Astrocyte (in vitro differentiated cells and primary cell): ENCODE results near the gene TMC1. TPM values are rescaled to one million over a fixed set of nuclear protein-coding genes. Genes with fewer than 3 reads are reported as not detected.

ENCODE experiments used
- DNase-seq: peaks from one replicate; pipeline ENCODE4 v3.0.0-alpha.2; 2010; ENCODE audit warnings: low read depth
- FAIRE-seq: peaks from 2 replicates; lab custom pipeline; 2011; peaks lifted over from hg19 to GRCh38; lab: Jason Lieb, UNC
- H2AFZ ChIP-seq: 2 replicates; pipeline ENCODE4 v1.6.0; 2012; ENCODE audit warnings: low read depth, low read length, inconsistent platforms
- H3K27ac ChIP-seq: 2 replicates; pipeline ENCODE4 v1.5.1; 2011; ENCODE audit warnings: low read depth, low read length, inconsistent platforms
- H3K27me3 ChIP-seq: 2 replicates; pipeline ENCODE4 v1.6.0; 2011; ENCODE audit warnings: low read length, inconsistent platforms; ENCODE audit not compliant: insufficient read depth
- H3K36me3 ChIP-seq: 2 replicates; pipeline ENCODE4 v1.5.1; 2011; ENCODE audit warnings: low read length, inconsistent platforms; ENCODE audit not compliant: insufficient read depth
- H3K4me1 ChIP-seq: 2 replicates; pipeline ENCODE4 v1.5.1; 2011; ENCODE audit warnings: low read length, inconsistent platforms; ENCODE audit not compliant: insufficient read depth
- H3K4me2 ChIP-seq: 2 replicates; pipeline ENCODE4 v1.6.0; 2012; ENCODE audit warnings: low read length, inconsistent platforms
- H3K4me3 ChIP-seq: 2 replicates; pipeline ENCODE4 v1.5.1; 2011; ENCODE audit warnings: low read depth, mild to moderate bottlenecking, low read length, inconsistent platforms; ENCODE audit not compliant: insufficient read depth
- H3K79me2 ChIP-seq: 2 replicates; pipeline ENCODE4 v1.6.0; 2012; ENCODE audit warnings: mild to moderate bottlenecking, low read length, inconsistent platforms; ENCODE audit not compliant: insufficient read depth
- H3K9ac ChIP-seq: 2 replicates; pipeline ENCODE4 v1.6.0; 2012; ENCODE audit warnings: mild to moderate bottlenecking, low read length, inconsistent platforms
- H3K9me3 ChIP-seq: 2 replicates; pipeline ENCODE4 v1.5.1; 2012; ENCODE audit warnings: low read depth, mild to moderate bottlenecking, low read length, inconsistent platforms; ENCODE audit not compliant: insufficient read depth
- H4K20me1 ChIP-seq: 2 replicates; pipeline ENCODE4 v1.6.0; 2012; ENCODE audit warnings: low read length, inconsistent platforms; ENCODE audit not compliant: insufficient read depth
- H3K27ac Mint-ChIP-seq: one replicate; pipeline ENCODE4 v1.8.0; 2021; ENCODE audit warnings: mild to moderate bottlenecking, mixed read lengths; ENCODE audit not compliant: unreplicated experiment
- H3K27me3 Mint-ChIP-seq: one replicate; pipeline ENCODE4 v1.8.0; 2021; ENCODE audit warnings: low read depth, mixed read lengths; ENCODE audit not compliant: unreplicated experiment
- H3K36me3 Mint-ChIP-seq: one replicate; pipeline ENCODE4 v1.8.0; 2021; ENCODE audit warnings: low read depth, mixed read lengths; ENCODE audit not compliant: unreplicated experiment
- H3K4me1 Mint-ChIP-seq: one replicate; pipeline ENCODE4 v1.8.0; 2021; ENCODE audit warnings: low read depth, mixed read lengths; ENCODE audit not compliant: unreplicated experiment
- H3K4me3 Mint-ChIP-seq: one replicate; pipeline ENCODE4 v1.8.0; 2021; ENCODE audit warnings: mild to moderate bottlenecking, moderate library complexity, mixed read lengths; ENCODE audit not compliant: unreplicated experiment
- H3K9me3 Mint-ChIP-seq: one replicate; pipeline ENCODE4 v1.8.0; 2021; ENCODE audit warnings: mild to moderate bottlenecking, mixed read lengths; ENCODE audit not compliant: unreplicated experiment
- CTCF ChIP-seq: IDR thresholded peaks from 2 replicates; pipeline ENCODE4 v1.5.1; 2011; ENCODE audit warnings: low read depth, mild to moderate bottlenecking, inconsistent platforms, low read length, moderate library complexity; ENCODE audit not compliant: insufficient read depth
- EZH2 ChIP-seq: IDR thresholded peaks from 2 replicates; pipeline ENCODE4 v1.6.1; 2012; ENCODE audit warnings: mild to moderate bottlenecking, low read length, inconsistent platforms; ENCODE audit not compliant: insufficient read depth
- total RNA-seq: library from RNA; stranded (reverse); gene quantifications from 2 replicates; pipeline ENCODE4 v1.2.1, GENCODE V29; 2021

TMC1 gene
- total RNA-seq, 1 donor from 2014 or later: not detected

- no peak for TF ChIP-seq CTCF
- no peak for TF ChIP-seq EZH2
- H3K27me3 Mint-ChIP-seq: no peaks in the 10 kb centered on the region
- peak; percentile 17 for FAIRE-seq
- Histone ChIP-seq H3K27ac (no peak overlapping the region), H3K9me3 (no peaks in the 10 kb centered on the region), H4K20me1 (no peaks in the 10 kb centered on the region), H3K36me3 (no peaks in the 10 kb centered on the region), H3K4me3 (no peak overlapping the region), H3K4me2 (no peak overlapping the region), H3K4me1 (peaks cover 5% of the 10 kb centered on the region), H2AFZ (no peak overlapping the region), H3K27me3 (no peaks in the 10 kb centered on the region), H3K9ac (no peak overlapping the region), H3K79me2 (no peaks in the 10 kb centered on the region)
- H3K4me3 Mint-ChIP-seq: no peak overlapping the region
- H3K4me1 Mint-ChIP-seq: peaks cover 7% of the 10 kb centered on the region
- H3K36me3 Mint-ChIP-seq: no peaks in the 10 kb centered on the region
- H3K27ac Mint-ChIP-seq: no peak overlapping the region
- no peak for DNase-seq
- H3K9me3 Mint-ChIP-seq: no peaks in the 10 kb centered on the region
These were observed 159.3 kb downstream of the TMC1 start for GRCh38 chr9:72680593-72681282.

- DNase-seq: no peak
- Histone ChIP-seq H3K9me3 (no peaks in the 10 kb centered on the region), H3K79me2 (no peaks in the 10 kb centered on the region)
These were observed 159.8 kb downstream of the TMC1 start for GRCh38 chr9:72681283-72681630.

More at GRCh38 chr9:72681283-72681630, 159.8 kb downstream of the TMC1 start:
- H3K4me3 ChIP-seq: no peak overlapping the region
- no peak overlapping the region for H3K9ac ChIP-seq
- H3K4me3 Mint-ChIP-seq: no peak overlapping the region
- no peaks in the 10 kb centered on the region for H4K20me1 ChIP-seq
- no peaks in the 10 kb centered on the region for H3K27me3 Mint-ChIP-seq
- no peaks in the 10 kb centered on the region for H3K27me3 ChIP-seq
- FAIRE-seq: no peak
- no peak overlapping the region for H3K4me2 ChIP-seq
- no peak overlapping the region for H2AFZ ChIP-seq
- no peak overlapping the region for H3K27ac Mint-ChIP-seq
- peaks cover 6% of the 10 kb centered on the region for H3K4me1 Mint-ChIP-seq
- H3K36me3 Mint-ChIP-seq: no peaks in the 10 kb centered on the region
- no peaks in the 10 kb centered on the region for H3K36me3 ChIP-seq
- no peak for TF ChIP-seq CTCF
- no peak for TF ChIP-seq EZH2
- peaks cover 2% of the 10 kb centered on the region for H3K4me1 ChIP-seq
- no peaks in the 10 kb centered on the region for H3K9me3 Mint-ChIP-seq
- H3K27ac ChIP-seq: no peak overlapping the region
